A673 (cell line): Measurements from ENCODE around the gene FOXN3.

Source experiments
- EZH2 ChIP-seq: fragments of 200-600 bp; sonication (generic); IDR thresholded peaks from 2 replicates; pipeline ENCODE4 v1.6.1; 2017; ENCODE audit warnings: borderline replicate concordance, low read depth, mild to moderate bottlenecking, mixed read lengths, antibody characterized with exemption, low read length; ENCODE audit not compliant: poor library complexity, severe bottlenecking
- TF ChIP-seq, protein P1 (sequence below): fragments of 300-800, 200-600 bp; sonication (generic); conservative IDR thresholded peaks from 2 replicates; pipeline ENCODE4 v1.5.1; 2017; ENCODE audit warnings: low read depth, mild to moderate bottlenecking, antibody characterized with exemption, low read length, moderate library complexity, mixed read lengths

GRCh38 chr14:89291351-89291940 lies 125.6 kb downstream of the FOXN3 start:
- TF ChIP-seq EZH2: no peak
- TF ChIP-seq, protein P1, sequence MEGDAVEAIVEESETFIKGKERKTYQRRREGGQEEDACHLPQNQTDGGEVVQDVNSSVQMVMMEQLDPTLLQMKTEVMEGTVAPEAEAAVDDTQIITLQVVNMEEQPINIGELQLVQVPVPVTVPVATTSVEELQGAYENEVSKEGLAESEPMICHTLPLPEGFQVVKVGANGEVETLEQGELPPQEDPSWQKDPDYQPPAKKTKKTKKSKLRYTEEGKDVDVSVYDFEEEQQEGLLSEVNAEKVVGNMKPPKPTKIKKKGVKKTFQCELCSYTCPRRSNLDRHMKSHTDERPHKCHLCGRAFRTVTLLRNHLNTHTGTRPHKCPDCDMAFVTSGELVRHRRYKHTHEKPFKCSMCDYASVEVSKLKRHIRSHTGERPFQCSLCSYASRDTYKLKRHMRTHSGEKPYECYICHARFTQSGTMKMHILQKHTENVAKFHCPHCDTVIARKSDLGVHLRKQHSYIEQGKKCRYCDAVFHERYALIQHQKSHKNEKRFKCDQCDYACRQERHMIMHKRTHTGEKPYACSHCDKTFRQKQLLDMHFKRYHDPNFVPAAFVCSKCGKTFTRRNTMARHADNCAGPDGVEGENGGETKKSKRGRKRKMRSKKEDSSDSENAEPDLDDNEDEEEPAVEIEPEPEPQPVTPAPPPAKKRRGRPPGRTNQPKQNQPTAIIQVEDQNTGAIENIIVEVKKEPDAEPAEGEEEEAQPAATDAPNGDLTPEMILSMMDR: no peak
